GM21447 (cell line): ENCODE measurements around the gene CYP3A7.
A peak's percentile ranks its signal among the peaks of the same experiment; 100 is the strongest.
"Not testable (repeated sequence)": the region's sequence is repeated elsewhere in the genome, so short reads cannot be mapped to it uniquely, and the experiment has no call there.

Experiments used
- ATAC-seq: cut with Tn5 transposase; IDR thresholded peaks from one replicate; pipeline ENCODE4 v1.9.1; 2021; ENCODE audit not compliant: unreplicated experiment

CYP3A7 gene

GRCh38 chr7:99734987-99735386, at the start of gene CYP3A7:
Gene CYP3A7, minus strand, starts transcription at chr7:99735196. Its CDS starts 103 bp downstream, at chr7:99735093.
- no peak for ATAC-seq

GRCh38 chr7:99784007-99784406, 49.0 kb upstream of the CYP3A7 start, which contains the start of gene CYP3A4:
Gene CYP3A4, minus strand, starts transcription at chr7:99784184. Its CDS starts 103 bp downstream, at chr7:99784081.
- ATAC-seq = no peak

GRCh38 chr7:99782012-99782953, 47.3 kb upstream of the CYP3A7 start:
- no peak for ATAC-seq

- ATAC-seq = no peak
Measured at GRCh38 chr7:99780588-99780987, 45.6 kb upstream of the CYP3A7 start.

- ATAC-seq = no peak
Measured at GRCh38 chr7:99779949-99780348, 45.0 kb upstream of the CYP3A7 start.

GRCh38 chr7:99778880-99779279, 43.9 kb upstream of the CYP3A7 start:
- ATAC-seq = no peak

- not testable (repeated sequence) for ATAC-seq
Measured at GRCh38 chr7:99773395-99773794, 38.4 kb upstream of the CYP3A7 start.

GRCh38 chr7:99772565-99772964, 37.6 kb upstream of the CYP3A7 start:
- no peak for ATAC-seq

GRCh38 chr7:99769494-99769893, 34.5 kb upstream of the CYP3A7 start:
- ATAC-seq = not testable (repeated sequence)

GRCh38 chr7:99768471-99768870, 33.5 kb upstream of the CYP3A7 start:
- ATAC-seq = no peak

GRCh38 chr7:99767662-99768061, 32.7 kb upstream of the CYP3A7 start:
- peak; percentile 91 for ATAC-seq

GRCh38 chr7:99766484-99767099, 31.6 kb upstream of the CYP3A7 start:
- no peak for ATAC-seq

GRCh38 chr7:99764478-99764877, 29.5 kb upstream of the CYP3A7 start:
- ATAC-seq = no peak

GRCh38 chr7:99762680-99763327, 27.8 kb upstream of the CYP3A7 start:
- ATAC-seq = no peak

GRCh38 chr7:99755085-99755484, 20.1 kb upstream of the CYP3A7 start:
- no peak for ATAC-seq

GRCh38 chr7:99752356-99752755, 17.4 kb upstream of the CYP3A7 start:
- no peak for ATAC-seq

GRCh38 chr7:99751322-99752052, 16.5 kb upstream of the CYP3A7 start:
- not testable (repeated sequence) for ATAC-seq

GRCh38 chr7:99748846-99749579, 14.0 kb upstream of the CYP3A7 start:
- no peak for ATAC-seq

GRCh38 chr7:99746915-99747314, 11.9 kb upstream of the CYP3A7 start:
- not testable (repeated sequence) for ATAC-seq

GRCh38 chr7:99745395-99745794, 10.4 kb upstream of the CYP3A7 start:
- not testable (repeated sequence) for ATAC-seq
